ENCODE measurements around the gene NEXN. TPM values are rescaled to one million over a fixed set of nuclear protein-coding genes. Genes with fewer than 3 reads are reported as not detected.

NEXN gene
- total RNA-seq (2016; rRNA removed; fragmentation: Illumina TruSeq; extraction: Trizol): 0.97 and 1.1 TPM in 2 replicates
- total RNA-seq (2016; cell fraction: cytosol; rRNA removed; fragmentation: Illumina TruSeq; extraction: Trizol; ENCODE audit: low read depth): 0.35 and 0.40 TPM in 2 replicates
- 1.1 TPM in 2 replicates for total RNA-seq (2016; cell fraction: insoluble cytoplasmic fraction; rRNA removed; fragmentation: Illumina TruSeq; extraction: Trizol)
- 0.43 and 0.59 TPM in 2 replicates for total RNA-seq (2016; cell fraction: membrane; rRNA removed; fragmentation: Illumina TruSeq; extraction: Trizol)
- total RNA-seq (2016; cell fraction: nucleus; rRNA removed; fragmentation: Illumina TruSeq; extraction: Trizol): 0.78 and 0.97 TPM in 2 replicates
- 0.07 and 0.14 TPM in 2 replicates for polyA plus RNA-seq (2011; rRNA removed)
- 0.03 and 0.05 TPM in 2 replicates for polyA plus RNA-seq (2011; cell fraction: cytosol; rRNA removed)
- 0.19 and 0.42 TPM in 2 replicates for polyA plus RNA-seq (2011; cell fraction: nucleus; rRNA removed)
- polyA plus RNA-seq (2012): 0.29 and 0.50 TPM in 2 replicates
- 0.18 and 0.24 TPM in 2 replicates for polyA plus RNA-seq (2016; cell fraction: cytosol; fragmentation: Illumina TruSeq; extraction: Trizol; ENCODE audit: low read depth)
- 2.6 and 2.9 TPM in 2 replicates for polyA plus RNA-seq (2016; cell fraction: insoluble cytoplasmic fraction; fragmentation: Illumina TruSeq; extraction: Trizol; ENCODE audit: low read depth)
- polyA plus RNA-seq (2016; cell fraction: membrane; fragmentation: Illumina TruSeq; extraction: Trizol; ENCODE audit: low read depth): 0.39 and 0.52 TPM in 2 replicates
- 3.0 and 5.3 TPM in 2 replicates for polyA plus RNA-seq (2016; cell fraction: nucleus; fragmentation: Illumina TruSeq; extraction: Trizol; ENCODE audit: insufficient read depth, low read depth)
- not detected in 2 replicates for polyA minus RNA-seq (2011; rRNA and poly(A)+ RNA removed; ENCODE audit: low replicate concordance)
- not detected in 2 replicates for polyA minus RNA-seq (2011; cell fraction: cytosol; rRNA and poly(A)+ RNA removed)
- polyA minus RNA-seq (2011; cell fraction: nucleus; rRNA and poly(A)+ RNA removed): 0.52 and 1.2 TPM in 2 replicates
- percentile 43 among the genes with signal in this experiment for Bru-seq, nascent RNA
- BruChase-seq, experiment 1, labeled RNA remaining after a 6-hour chase: percentile 45 among the genes with signal in this experiment
- BruChase-seq, experiment 2, labeled RNA remaining after a 2-hour chase: percentile 45 among the genes with signal in this experiment
- long read RNA-seq, experiment 1, partial matches to known transcripts: 2 of 3 reads
- long read RNA-seq, experiment 1, other reads (novel, unspliced or antisense): 0 of 3 reads
- long read RNA-seq, experiment 2, partial matches to known transcripts: 0 of 1 reads
- long read RNA-seq, experiment 2, other reads (novel, unspliced or antisense): 1 of 1 reads

DNA sequence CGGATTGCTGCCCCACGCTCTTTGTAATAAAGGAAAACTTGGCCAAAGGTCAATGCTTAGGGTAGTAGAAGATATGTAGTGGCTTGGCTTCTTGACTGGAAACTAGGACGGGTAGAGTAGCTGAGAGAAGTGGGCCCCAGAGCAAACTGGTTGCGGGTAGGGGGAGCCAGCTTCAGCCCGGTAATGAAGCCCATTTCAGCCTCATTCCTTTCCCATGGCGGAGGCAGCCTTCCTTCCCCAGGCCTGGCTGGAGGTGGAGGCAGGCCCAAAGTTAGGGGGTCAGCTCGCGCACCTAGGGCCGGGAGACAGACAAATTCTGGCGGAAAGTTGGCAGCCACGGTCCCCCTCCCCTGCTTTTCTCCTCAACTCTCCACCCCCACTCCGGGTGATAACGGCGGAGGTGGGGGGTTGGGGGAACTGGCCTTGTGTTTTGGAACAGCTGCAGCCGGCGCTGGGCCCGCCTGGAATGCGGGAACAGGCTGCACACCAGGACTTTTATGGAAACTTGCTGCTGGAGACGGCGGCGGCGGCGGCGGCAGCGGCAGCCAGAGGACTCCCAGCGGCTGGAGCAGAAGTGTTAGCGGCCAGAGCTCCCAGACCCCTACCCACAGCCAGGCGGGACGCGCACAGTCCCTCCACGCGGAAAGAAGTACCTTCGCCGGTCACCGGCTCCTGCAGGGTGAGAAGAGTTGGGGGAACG, at the start of gene NEXN:
Gene NEXN, plus strand, starts transcription at position 544 of the 700 bp plus-strand sequence. CDS start 27,483 bp downstream, outside the sequence.
- in situ Hi-C loops (cut with HindIII; ENCODE audit: extremely low pct_ligation_motif_present, low pct_unique_long_range_greater_than_20kb) (no loop called here), intact Hi-C loops (cut with micrococcal nuclease; ENCODE audit: unreplicated experiment) (loop anchor here (5.0 kb wide), 2 partner anchors 61 to 131 kb away; partner anchors contain the start of gene USP33)
- WGBS (ENCODE audit: low lambda C conversion rate): under 1% methylated on average over 12 of the region's 36 CpGs
- ATAC-seq (peak; percentile 89), FAIRE-seq (no peak), DNase-seq (ENCODE audit: low spot score) (peak; percentile 44)
- Histone ChIP-seq H3K27ac (ENCODE audit: extremely low read length, insufficient read depth, low read length) (peak within 1 kb of the TSS; percentile 51), H3K4me1 (ENCODE audit: insufficient read depth, low read length) (peaks cover 13% of the 10 kb centered on the region), H2AFZ (ENCODE audit: low read length) (peak within 1 kb of the TSS; percentile 86), H3K9me3 (ENCODE audit: low read length) (no peaks in the 10 kb centered on the region), H3K27me3 (ENCODE audit: control insufficient read depth in 1 of 2, insufficient read depth in 2 of 2, low read length in 2 of 2) (no peaks in the 10 kb centered on the region; a peak in 1 of 5 replicates), H3K36me3 (replicated peaks in 1 of 2; ENCODE audit: control insufficient read depth in 1 of 2, insufficient read depth in 2 of 2, low read length in 2 of 2) (no peaks in the 10 kb centered on the region), H3K9ac (ENCODE audit: insufficient read depth, low read depth, low read length) (peak within 1 kb of the TSS; percentile 68), H3K79me2 (ENCODE audit: insufficient read depth, low read length) (no peaks in the 10 kb centered on the region), H4K20me1 (ENCODE audit: insufficient read depth, low read length) (no peaks in the 10 kb centered on the region), H3K4me3 (replicated peaks in 1 of 3; ENCODE audit: insufficient read depth in 1 of 3, low read depth in 2 of 3, low read length in 3 of 3) (peak within 1 kb of the TSS; percentile 71 to 96 (median 85)), H3K4me2 (ENCODE audit: low read depth, low read length) (peak within 1 kb of the TSS; percentile 96)
- CTCF ChIA-PET (ENCODE audit: low intra/inter-chr PET ratio, low total read pairs): no interaction called here
- TSS peak; percentile 71 for BruUV-seq (replicated peaks)
- POLR2A ChIA-PET: interaction anchor here (1.2 to 2.3 kb wide), 5 partner anchors 12 to 116 kb away, joined by 3 to 12 read pairs (median 6); partner anchors contain the start of genes DNAJB4, FUBP1 and MIGA1
- no peak for TF ChIP-seq ZNF569 (CRISPR knock-in tag; IDR thresholded peaks at IDR 0.05; ENCODE audit: borderline replicate concordance)
- TF ChIP-seq, protein P1, sequence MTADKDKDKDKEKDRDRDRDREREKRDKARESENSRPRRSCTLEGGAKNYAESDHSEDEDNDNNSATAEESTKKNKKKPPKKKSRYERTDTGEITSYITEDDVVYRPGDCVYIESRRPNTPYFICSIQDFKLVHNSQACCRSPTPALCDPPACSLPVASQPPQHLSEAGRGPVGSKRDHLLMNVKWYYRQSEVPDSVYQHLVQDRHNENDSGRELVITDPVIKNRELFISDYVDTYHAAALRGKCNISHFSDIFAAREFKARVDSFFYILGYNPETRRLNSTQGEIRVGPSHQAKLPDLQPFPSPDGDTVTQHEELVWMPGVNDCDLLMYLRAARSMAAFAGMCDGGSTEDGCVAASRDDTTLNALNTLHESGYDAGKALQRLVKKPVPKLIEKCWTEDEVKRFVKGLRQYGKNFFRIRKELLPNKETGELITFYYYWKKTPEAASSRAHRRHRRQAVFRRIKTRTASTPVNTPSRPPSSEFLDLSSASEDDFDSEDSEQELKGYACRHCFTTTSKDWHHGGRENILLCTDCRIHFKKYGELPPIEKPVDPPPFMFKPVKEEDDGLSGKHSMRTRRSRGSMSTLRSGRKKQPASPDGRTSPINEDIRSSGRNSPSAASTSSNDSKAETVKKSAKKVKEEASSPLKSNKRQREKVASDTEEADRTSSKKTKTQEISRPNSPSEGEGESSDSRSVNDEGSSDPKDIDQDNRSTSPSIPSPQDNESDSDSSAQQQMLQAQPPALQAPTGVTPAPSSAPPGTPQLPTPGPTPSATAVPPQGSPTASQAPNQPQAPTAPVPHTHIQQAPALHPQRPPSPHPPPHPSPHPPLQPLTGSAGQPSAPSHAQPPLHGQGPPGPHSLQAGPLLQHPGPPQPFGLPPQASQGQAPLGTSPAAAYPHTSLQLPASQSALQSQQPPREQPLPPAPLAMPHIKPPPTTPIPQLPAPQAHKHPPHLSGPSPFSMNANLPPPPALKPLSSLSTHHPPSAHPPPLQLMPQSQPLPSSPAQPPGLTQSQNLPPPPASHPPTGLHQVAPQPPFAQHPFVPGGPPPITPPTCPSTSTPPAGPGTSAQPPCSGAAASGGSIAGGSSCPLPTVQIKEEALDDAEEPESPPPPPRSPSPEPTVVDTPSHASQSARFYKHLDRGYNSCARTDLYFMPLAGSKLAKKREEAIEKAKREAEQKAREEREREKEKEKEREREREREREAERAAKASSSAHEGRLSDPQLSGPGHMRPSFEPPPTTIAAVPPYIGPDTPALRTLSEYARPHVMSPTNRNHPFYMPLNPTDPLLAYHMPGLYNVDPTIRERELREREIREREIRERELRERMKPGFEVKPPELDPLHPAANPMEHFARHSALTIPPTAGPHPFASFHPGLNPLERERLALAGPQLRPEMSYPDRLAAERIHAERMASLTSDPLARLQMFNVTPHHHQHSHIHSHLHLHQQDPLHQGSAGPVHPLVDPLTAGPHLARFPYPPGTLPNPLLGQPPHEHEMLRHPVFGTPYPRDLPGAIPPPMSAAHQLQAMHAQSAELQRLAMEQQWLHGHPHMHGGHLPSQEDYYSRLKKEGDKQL (CRISPR knock-in tag; IDR thresholded peaks at IDR 0.05; ENCODE audit: low read depth): 0 out of 2 replicates have a peak, but pooled peaks have one; percentile 32
- TF ChIP-seq HDAC1 (CRISPR knock-in tag; IDR thresholded peaks at IDR 0.05): 0 out of 2 replicates have a peak, but pooled peaks have one; percentile 6
- no peak for TF ChIP-seq MAZ (IDR thresholded peaks at IDR 0.05; ENCODE audit: borderline replicate concordance, low read depth, low read length)
- TF ChIP-seq MAZ (CRISPR knock-in tag; IDR thresholded peaks at IDR 0.05; ENCODE audit: low read depth): no peak
- peak; percentile 41; the same call in 1 of the 2 replicates for TF ChIP-seq MAX (IDR thresholded peaks at IDR 0.05)
- TF ChIP-seq SUZ12 (IDR thresholded peaks at IDR 0.05; ENCODE audit: low read depth, low read length): no peak
- TF ChIP-seq KAT7 (CRISPR knock-in tag; IDR thresholded peaks at IDR 0.05; ENCODE audit: borderline replicate concordance): no peak
- no peak for TF ChIP-seq DPF2 (CRISPR knock-in tag; IDR thresholded peaks at IDR 0.05; ENCODE audit: borderline replicate concordance, low read depth)
- TF ChIP-seq ZNF784 (CRISPR knock-in tag; IDR thresholded peaks at IDR 0.05; ENCODE audit: borderline replicate concordance): no peak
- TF ChIP-seq SCMH1 (CRISPR knock-in tag; IDR thresholded peaks at IDR 0.05; ENCODE audit: borderline replicate concordance): no peak

All from HepG2 (cell line).